Activated B cell treated with CpG ODN at 0.5 μM for 24 hours (primary cell): ENCODE measurements around the gene IKZF4. TPM values are rescaled to one million over a fixed set of nuclear protein-coding genes. Genes with fewer than 3 reads are reported as not detected.
A peak's percentile ranks its signal among the peaks of the same experiment; 100 is the strongest.
"Not testable (repeated sequence)": the region's sequence is repeated elsewhere in the genome, so short reads cannot be mapped to it uniquely, and the experiment has no call there.

Experiments
- ATAC-seq: fragments of 200-7000 bp; cut with Tn5 transposase; one replicate; pipeline ENCODE4 v1.10.0; 2021; ENCODE audit warnings: low read depth, mild to moderate bottlenecking, moderate library complexity
- CTCF ChIA-PET: fragments of 350-600 bp; sonication (Branson Sonifier 250); formaldehyde crosslinking; loops from one replicate; lab custom pipeline; 2021; ENCODE audit warnings: antibody characterized with exemption; lab: Charles Lee
- POLR2A ChIA-PET: fragments of 350-600 bp; sonication (Branson Sonifier 250); formaldehyde crosslinking; loops from one replicate; lab custom pipeline; 2021; ENCODE audit warnings: antibody characterized with exemption; lab: Charles Lee
- DNase-seq: peaks from one replicate; pipeline ENCODE4 v3.0.0; 2022
- H3K27ac Mint-ChIP-seq: one replicate; pipeline ENCODE4 v1.8.0; 2020; ENCODE audit warnings: mixed read lengths
- H3K27me3 Mint-ChIP-seq: one replicate; pipeline ENCODE4 v1.8.0; 2021; ENCODE audit warnings: mixed read lengths
- H3K36me3 Mint-ChIP-seq: one replicate; pipeline ENCODE4 v1.8.0; 2021; ENCODE audit warnings: low read depth, mixed read lengths
- H3K4me1 Mint-ChIP-seq: one replicate; pipeline ENCODE4 v1.8.0; 2021; ENCODE audit warnings: mixed read lengths
- H3K4me3 Mint-ChIP-seq: one replicate; pipeline ENCODE4 v1.8.0; 2020; ENCODE audit warnings: mild to moderate bottlenecking, mixed read lengths
- H3K9me3 Mint-ChIP-seq: one replicate; pipeline ENCODE4 v1.8.0; 2020; ENCODE audit warnings: mixed read lengths
- CTCF ChIP-seq: fragments of 200-600 bp; IDR thresholded peaks from one replicate; pipeline ENCODE4 v1.8.0; 2022; ENCODE audit warnings: antibody characterized with exemption, mild to moderate bottlenecking
- intact Hi-C: fragments of 100-400 bp; cut with micrococcal nuclease; formaldehyde crosslinking; loops from one replicate; pipeline ENCODE4 v1.15.1; 2024
- total RNA-seq: library from RNA; stranded (reverse); gene quantifications from 2 replicates; pipeline ENCODE4 v1.2.3, GENCODE V29; 2022

IKZF4 gene
- total RNA-seq, 1 donor from 2014 or later: 6.4 TPM

- peaks cover 27% of the 10 kb centered on the region for H3K4me1 Mint-ChIP-seq
Measured at GRCh38 chr12:55973599-55974307, 47.1 kb upstream of the IKZF4 start, which contains the start of gene RAB5B. Gene RAB5B, plus strand, starts transcription at chr12:55974078. Its CDS starts 12,883 bp downstream, at chr12:55986961.

GRCh38 chr12:55974308-55974730 is 46.5 kb upstream of the IKZF4 start:
- POLR2A ChIA-PET: interaction anchor here (0.5 to 3.0 kb wide), 37 partner anchors 8 to 1921 kb away, joined by 3 to 33 read pairs (median 6); partner anchors contain the start of genes BLOC1S1, DNAJC14, ESYT1 and HOXC4
- DNase-seq: no peak
- Mint-ChIP-seq H3K27ac (no peak overlapping the region), H3K4me3 (no peak overlapping the region), H3K36me3 (peaks cover 27% of the 10 kb centered on the region), H3K9me3 (no peaks in the 10 kb centered on the region), H3K4me1 (peaks cover 30% of the 10 kb centered on the region), H3K27me3 (no peaks in the 10 kb centered on the region)
- no peak for TF ChIP-seq CTCF
- CTCF ChIA-PET: interaction anchor here (0.6 to 1.6 kb wide), 12 partner anchors 10 to 292 kb away, joined by 3 to 7 read pairs (median 3); partner anchors contain the start of genes MYL6, PYM1 and SUOX
- intact Hi-C loops: loop anchor here (1.0 to 5.0 kb wide), 5 partner anchors 8 to 663 kb away; partner anchors contain the start of genes CDK2, DNAJC14, NABP2 and PMEL
- ATAC-seq: no peak

More at GRCh38 chr12:55973599-55974307, 47.1 kb upstream of the IKZF4 start, which contains the start of gene RAB5B:
- Mint-ChIP-seq H3K36me3 (peaks cover 21% of the 10 kb centered on the region), H3K4me3 (no peak within 1 kb of the TSS), H3K27me3 (no peaks in the 10 kb centered on the region), H3K27ac (no peak within 1 kb of the TSS), H3K9me3 (no peaks in the 10 kb centered on the region)
- ATAC-seq (peak; percentile 87), DNase-seq (peak; percentile 83)
- ChIA-PET CTCF (interaction anchor here (0.6 to 1.6 kb wide), 11 partner anchors 11 to 293 kb away, joined by 3 to 7 read pairs (median 3); partner anchors contain the start of genes MYL6, PYM1 and SUOX), POLR2A (interaction anchor here (0.5 to 3.0 kb wide), 39 partner anchors 9 to 1920 kb away, joined by 3 to 33 read pairs (median 6); partner anchors contain the start of genes BLOC1S1, DNAJC14, ESYT1 and HOXC4)
- no peak for TF ChIP-seq CTCF
- intact Hi-C loops: loop anchor here (1.0 to 5.0 kb wide), 14 partner anchors 7 to 664 kb away; partner anchors contain the start of genes CDK2, CS, DGKA and DNAJC14

GRCh38 chr12:55978393-55978792 is 42.5 kb upstream of the IKZF4 start:
- Mint-ChIP-seq H3K4me3 (no peak overlapping the region), H3K4me1 (peaks cover 38% of the 10 kb centered on the region), H3K27ac (no peak overlapping the region), H3K9me3 (no peaks in the 10 kb centered on the region), H3K27me3 (no peaks in the 10 kb centered on the region), H3K36me3 (peaks cover 44% of the 10 kb centered on the region)
- DNase-seq (no peak), ATAC-seq (no peak)
- POLR2A ChIA-PET: interaction anchor here (0.6 kb wide), 1 partner anchor 9 kb away, joined by 3 read pairs; no protein-coding TSS in a partner anchor
- intact Hi-C loops: no loop called here
- CTCF ChIA-PET: no interaction called here
- TF ChIP-seq CTCF: no peak

GRCh38 chr12:55979069-55979468 is 41.8 kb upstream of the IKZF4 start:
- no peak for ATAC-seq
- no peak overlapping the region for H3K4me3 Mint-ChIP-seq
- no peak for TF ChIP-seq CTCF
- intact Hi-C loops: no loop called here
- ChIA-PET CTCF (no interaction called here), POLR2A (no interaction called here)
- peaks cover 43% of the 10 kb centered on the region for H3K4me1 Mint-ChIP-seq
- DNase-seq: no peak
- peaks cover 48% of the 10 kb centered on the region for H3K36me3 Mint-ChIP-seq
- no peaks in the 10 kb centered on the region for H3K9me3 Mint-ChIP-seq
- no peak overlapping the region for H3K27ac Mint-ChIP-seq
- no peaks in the 10 kb centered on the region for H3K27me3 Mint-ChIP-seq

GRCh38 chr12:55981882-55982281 is 39.0 kb upstream of the IKZF4 start:
- ChIA-PET CTCF (interaction anchor here (1.7 to 2.3 kb wide), 3 partner anchors 14 to 243 kb away, joined by 3 to 13 read pairs (median 6); partner anchors contain the start of gene SUOX), POLR2A (interaction anchor here (0.6 to 3.2 kb wide), 6 partner anchors 8 to 1657 kb away, joined by 3 to 33 read pairs (median 4); partner anchors contain the start of gene RAB5B)
- not testable (repeated sequence) for DNase-seq, H3K27me3 Mint-ChIP-seq, H3K9me3 Mint-ChIP-seq, H3K27ac Mint-ChIP-seq, H3K4me3 Mint-ChIP-seq, ATAC-seq
- peaks cover 60% of the 10 kb centered on the region for H3K36me3 Mint-ChIP-seq
- intact Hi-C loops: loop anchor here (1.0 kb wide), 1 partner anchor 8 kb away; the partner anchor contains the start of gene RAB5B
- H3K4me1 Mint-ChIP-seq: peaks cover 36% of the 10 kb centered on the region
